SJSA1 (cell line): ENCODE results near the gene KRT80. TPM values are rescaled to one million over a fixed set of nuclear protein-coding genes. Genes with fewer than 3 reads are reported as not detected.
A peak's percentile ranks its signal among the peaks of the same experiment; 100 is the strongest.

Experiments used
- DNase-seq, 2 experiments: peaks; one replicate each; pipeline ENCODE4 v3.0.0-alpha.2; 2015 to 2020; ENCODE audit warnings: low spot score in 2 of 2, low read depth in 1 of 2
- H3K27ac ChIP-seq: fragments of 250-450 bp; sonication (Bioruptor Pico); 2 replicates; pipeline ENCODE4 v1.5.1; 2020; ENCODE audit warnings: mild to moderate bottlenecking, moderate library complexity
- H3K27me3 ChIP-seq: fragments of 250-450 bp; sonication (Bioruptor Pico); replicated peaks from 2 replicates; pipeline ENCODE4 v1.5.1; 2020; ENCODE audit warnings: mild to moderate bottlenecking, moderate library complexity
- H3K36me3 ChIP-seq: fragments of 250-450 bp; sonication (Bioruptor Pico); 2 replicates; pipeline ENCODE4 v1.5.1; 2020; ENCODE audit warnings: mild to moderate bottlenecking
- H3K4me1 ChIP-seq: fragments of 250-450 bp; sonication (Bioruptor Pico); replicated peaks from 2 replicates; pipeline ENCODE4 v1.6.1; 2021; ENCODE audit warnings: mild to moderate bottlenecking
- H3K4me3 ChIP-seq: fragments of 250-450 bp; sonication (Bioruptor Pico); 2 replicates; pipeline ENCODE4 v1.5.1; 2020; ENCODE audit warnings: mild to moderate bottlenecking
- H3K9me3 ChIP-seq: fragments of 250-450 bp; sonication (Bioruptor Pico); replicated peaks from 2 replicates; pipeline ENCODE4 v1.5.1; 2020; ENCODE audit warnings: mild to moderate bottlenecking
- total RNA-seq: library from RNA; depleted of rRNA; stranded (reverse); fragments of >200 nt; shearing (Covaris generic); gene quantifications from 2 replicates; pipeline ENCODE4 v1.2.3, GENCODE V29; 2014

KRT80 gene
- total RNA-seq, 1 experiment from 2014 or later = 4.0 TPM

DNA sequence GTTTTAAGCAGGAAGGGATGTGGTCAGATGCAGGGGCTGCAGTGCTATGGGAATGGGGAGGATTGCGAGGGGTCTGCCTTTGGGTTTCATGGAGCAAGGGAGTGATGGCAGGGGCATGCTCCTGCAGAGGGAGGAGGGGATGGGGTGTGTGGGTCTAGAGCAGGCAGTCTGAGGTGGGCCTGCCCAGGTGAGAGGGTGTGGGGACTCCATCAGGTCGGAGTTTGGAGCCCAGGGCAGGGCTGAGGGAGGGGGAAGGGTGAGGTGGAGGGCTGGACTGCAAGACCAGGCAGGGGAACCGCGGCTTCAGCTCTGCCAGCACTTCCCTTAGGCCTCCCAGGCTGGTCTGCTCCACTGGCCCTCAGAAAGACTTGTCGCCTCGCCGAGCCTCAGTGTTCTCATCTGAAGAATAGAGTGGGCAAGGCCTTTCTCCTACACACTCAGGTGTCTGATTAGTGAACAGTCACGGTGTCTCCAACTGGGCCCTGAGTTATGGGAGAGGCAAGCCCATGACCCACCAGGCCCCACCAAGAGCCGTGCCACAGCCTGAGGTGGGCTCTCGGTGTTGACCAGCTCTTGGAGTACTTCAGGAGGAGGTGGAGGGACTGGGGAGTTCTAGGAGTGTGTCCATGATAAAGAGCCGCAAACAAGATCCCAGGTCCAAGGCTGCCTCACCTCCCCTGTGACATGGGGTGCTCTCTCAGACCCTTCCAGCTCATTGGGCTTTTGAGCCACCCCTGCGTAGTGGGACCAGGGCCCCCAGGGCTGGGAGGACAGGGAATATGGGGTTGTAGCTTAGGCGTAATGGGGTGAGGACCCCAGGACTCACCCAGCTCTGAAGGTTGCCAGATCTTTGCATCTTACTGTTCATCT is 20.1 kb upstream of the KRT80 start:
- Histone ChIP-seq H3K4me1 (peaks cover 56% of the 10 kb centered on the region), H3K4me3 (no peak overlapping the region), H3K9me3 (no peaks in the 10 kb centered on the region), H3K36me3 (no peaks in the 10 kb centered on the region), H3K27ac (no peak overlapping the region), H3K27me3 (no peaks in the 10 kb centered on the region)
- DNase-seq = no peak

DNA sequence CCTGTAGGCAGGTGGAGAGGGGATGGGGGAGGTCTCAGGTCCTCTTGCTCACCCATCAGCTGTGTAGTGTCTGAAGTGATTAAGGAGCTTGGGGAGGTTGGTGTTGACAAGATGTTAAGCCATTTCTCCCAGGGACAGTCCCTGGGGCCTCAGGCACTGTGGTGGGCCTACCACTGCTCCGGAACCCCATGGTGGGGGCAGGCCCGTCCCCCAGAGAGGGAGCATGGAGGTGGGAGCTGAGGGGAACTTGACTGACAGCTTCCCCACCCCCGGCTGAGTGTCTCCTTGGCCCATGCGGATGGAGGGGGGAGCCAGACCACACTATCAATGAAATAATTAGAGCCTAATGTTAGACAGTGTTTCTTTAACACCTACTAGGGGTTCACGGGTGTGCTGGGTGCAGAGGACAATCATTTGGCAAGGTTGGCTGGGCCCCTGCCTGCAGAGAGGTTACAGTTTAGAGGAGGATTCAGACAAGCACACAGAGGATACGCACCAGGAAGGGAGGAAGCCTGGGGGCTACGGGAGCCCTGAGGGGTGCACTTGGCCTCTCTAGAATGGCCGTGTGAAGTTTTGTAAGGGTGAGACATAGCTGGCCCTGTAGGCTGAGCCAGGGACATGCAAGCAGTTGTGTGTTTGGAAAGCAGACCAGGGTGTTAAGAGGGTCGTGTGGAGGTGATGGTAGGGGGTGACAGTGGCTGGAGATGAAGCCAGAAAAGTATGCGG is 19.3 kb upstream of the KRT80 start:
- peaks cover 53% of the 10 kb centered on the region for H3K4me1 ChIP-seq
- H3K4me3 ChIP-seq = no peak overlapping the region
- H3K27ac ChIP-seq = no peak overlapping the region
- DNase-seq = no peak
- no peaks in the 10 kb centered on the region for H3K27me3 ChIP-seq
- H3K9me3 ChIP-seq = no peaks in the 10 kb centered on the region
- no peaks in the 10 kb centered on the region for H3K36me3 ChIP-seq

DNA sequence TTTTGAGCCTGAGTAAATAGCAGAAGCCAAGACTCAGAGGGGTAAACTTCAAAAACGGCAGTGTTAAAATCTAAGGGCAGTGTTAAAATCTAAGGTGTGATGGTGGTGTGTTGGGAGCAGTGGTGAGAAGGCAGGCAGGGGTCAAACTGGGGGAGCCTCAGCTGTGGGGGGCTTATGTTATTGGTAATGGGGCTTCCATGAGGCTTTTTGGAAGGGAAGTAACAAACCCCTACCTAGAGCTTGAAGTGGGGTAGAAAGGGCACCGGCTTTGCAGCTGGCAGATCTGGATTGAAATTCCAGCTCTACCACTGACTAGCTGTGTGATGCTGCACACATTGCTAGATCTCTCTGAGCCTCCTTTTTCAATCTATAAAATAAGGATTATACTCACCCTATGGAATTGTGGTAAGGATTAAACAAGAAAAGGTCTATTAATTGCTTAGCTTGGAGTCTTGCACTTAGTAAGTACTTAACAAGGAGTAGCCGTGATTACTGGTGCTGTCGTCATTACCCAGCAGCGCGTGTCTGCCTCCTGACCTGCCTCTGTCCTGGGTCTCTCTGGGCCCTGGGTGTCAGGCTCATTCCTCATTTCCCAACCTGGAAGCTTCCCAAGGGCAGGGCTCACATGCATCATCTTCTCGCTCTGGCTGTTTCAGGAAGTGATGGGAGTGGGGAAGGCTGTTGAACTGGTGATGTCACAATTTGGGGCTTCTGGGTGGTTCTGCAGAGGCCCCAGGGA is 18.5 kb upstream of the KRT80 start:
- Histone ChIP-seq H3K4me3 (no peak overlapping the region), H3K27ac (no peak overlapping the region), H3K36me3 (no peaks in the 10 kb centered on the region), H3K4me1 (peaks cover 50% of the 10 kb centered on the region), H3K27me3 (no peaks in the 10 kb centered on the region), H3K9me3 (no peaks in the 10 kb centered on the region)
- no peak for DNase-seq

DNA sequence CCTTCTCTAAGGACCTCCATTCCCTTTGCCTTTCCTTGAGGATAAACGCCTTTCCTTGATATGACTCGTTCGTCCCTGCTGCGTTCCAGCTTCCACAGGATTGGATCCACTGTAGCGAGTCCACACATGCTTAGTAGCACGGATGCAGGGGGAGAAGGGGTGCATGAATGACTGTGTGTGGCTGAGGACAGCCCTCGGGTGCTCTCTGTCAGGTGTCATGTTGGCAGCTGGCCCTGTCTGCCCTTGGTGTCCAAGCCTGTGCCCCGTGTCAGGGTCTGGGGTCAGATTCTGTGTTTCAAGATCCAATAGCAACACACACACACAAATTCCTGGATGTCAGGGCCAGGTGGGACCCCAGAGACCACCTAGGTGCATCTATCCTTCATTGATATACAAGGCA is 17.5 kb upstream of the KRT80 start:
- Histone ChIP-seq H3K27me3 (no peaks in the 10 kb centered on the region), H3K36me3 (no peaks in the 10 kb centered on the region), H3K9me3 (no peaks in the 10 kb centered on the region), H3K4me1 (peaks cover 57% of the 10 kb centered on the region), H3K27ac (no peak overlapping the region), H3K4me3 (no peak overlapping the region)
- no peak for DNase-seq

DNA sequence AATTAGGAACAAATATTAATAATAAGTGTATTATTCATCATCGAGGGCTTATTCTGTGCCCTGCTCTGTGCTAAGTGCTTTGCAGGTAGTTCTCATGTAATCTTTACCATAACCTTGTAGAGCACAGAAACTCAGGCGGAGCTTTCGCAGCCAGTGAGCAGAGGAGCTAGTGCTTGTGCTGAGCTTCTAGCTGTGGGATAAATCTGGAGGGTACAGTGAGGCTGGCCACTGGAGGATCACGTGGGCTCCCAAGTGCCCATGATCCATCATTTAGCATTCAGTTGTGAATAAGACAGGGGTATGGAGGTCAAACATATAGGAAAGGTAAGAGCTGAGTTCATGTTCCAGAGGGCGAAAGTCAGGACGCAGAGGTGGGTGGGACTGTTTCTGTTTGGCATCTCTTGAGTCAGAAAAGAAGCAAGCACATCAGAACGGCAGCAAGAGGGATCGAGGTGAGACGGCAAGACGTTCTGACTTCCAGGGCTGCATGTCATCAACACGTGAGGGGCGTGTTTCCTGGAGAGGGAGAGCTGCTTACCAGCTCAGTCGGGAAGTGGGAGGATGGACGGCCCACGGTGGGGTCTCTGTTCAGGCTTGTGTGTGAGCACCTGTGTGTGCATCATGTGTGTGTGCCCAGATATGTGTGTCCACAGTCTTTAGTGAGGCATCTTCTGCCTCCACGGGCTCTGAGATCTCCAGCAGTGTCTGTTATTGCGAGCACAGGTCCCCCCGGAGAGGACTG is 16.8 kb upstream of the KRT80 start:
- Histone ChIP-seq H3K4me1 (peaks cover 59% of the 10 kb centered on the region), H3K9me3 (no peaks in the 10 kb centered on the region), H3K27me3 (no peaks in the 10 kb centered on the region), H3K36me3 (no peaks in the 10 kb centered on the region), H3K27ac (no peak overlapping the region), H3K4me3 (no peak overlapping the region)
- no peak for DNase-seq

DNA sequence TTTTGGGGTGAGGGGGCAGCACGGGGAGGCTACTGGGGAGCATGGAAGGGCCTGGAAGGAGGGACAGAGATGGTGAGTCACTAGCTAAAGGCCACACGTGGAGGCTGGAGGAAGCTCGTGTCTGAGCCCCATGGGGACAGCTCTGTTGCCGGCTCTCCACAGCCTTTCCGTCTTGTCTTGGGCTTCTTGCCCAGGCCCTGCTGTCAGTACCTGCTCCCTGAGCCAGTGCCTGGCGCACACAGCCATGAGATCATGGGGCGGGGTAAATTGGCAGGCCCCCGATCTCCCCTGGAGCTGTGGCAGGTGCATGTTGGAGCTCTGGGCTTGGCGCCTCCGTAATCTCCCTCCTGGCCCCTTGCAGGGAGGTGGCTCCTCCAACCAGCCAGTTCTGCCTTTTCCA is 16.1 kb upstream of the KRT80 start:
- H3K4me1 ChIP-seq = peaks cover 61% of the 10 kb centered on the region
- H3K27ac ChIP-seq = peak overlapping the region; percentile 23; the same call in 1 of the 2 replicates
- no peaks in the 10 kb centered on the region for H3K9me3 ChIP-seq
- DNase-seq = peak in 1 of 2 experiments; percentile 52
- H3K4me3 ChIP-seq = no peak overlapping the region
- no peaks in the 10 kb centered on the region for H3K27me3 ChIP-seq
- no peaks in the 10 kb centered on the region for H3K36me3 ChIP-seq

DNA sequence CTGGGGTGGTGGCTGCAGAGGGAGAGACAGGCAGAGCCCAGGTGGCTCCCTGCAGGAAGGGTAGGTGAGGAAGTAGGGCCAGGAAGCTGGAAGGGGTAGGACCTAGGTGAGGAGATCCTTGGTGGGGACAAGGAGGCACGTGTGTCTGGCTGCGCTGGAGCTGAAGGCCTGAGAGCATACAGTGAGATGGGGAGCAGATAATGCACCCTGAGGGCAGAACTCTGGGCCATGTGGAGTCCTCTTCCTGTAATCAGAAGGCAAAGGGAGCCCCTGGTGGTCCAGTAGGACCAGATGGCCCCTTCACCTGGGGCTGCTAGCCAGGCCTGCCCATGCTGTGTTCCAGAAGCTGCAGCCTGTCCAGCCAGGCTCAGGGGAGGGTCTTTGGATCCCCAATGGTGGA is 15.3 kb upstream of the KRT80 start:
- no peaks in the 10 kb centered on the region for H3K9me3 ChIP-seq
- H3K27me3 ChIP-seq = no peaks in the 10 kb centered on the region
- no peak for DNase-seq
- H3K27ac ChIP-seq = no peak overlapping the region
- no peaks in the 10 kb centered on the region for H3K36me3 ChIP-seq
- H3K4me3 ChIP-seq = no peak overlapping the region
- peaks cover 69% of the 10 kb centered on the region for H3K4me1 ChIP-seq

DNA sequence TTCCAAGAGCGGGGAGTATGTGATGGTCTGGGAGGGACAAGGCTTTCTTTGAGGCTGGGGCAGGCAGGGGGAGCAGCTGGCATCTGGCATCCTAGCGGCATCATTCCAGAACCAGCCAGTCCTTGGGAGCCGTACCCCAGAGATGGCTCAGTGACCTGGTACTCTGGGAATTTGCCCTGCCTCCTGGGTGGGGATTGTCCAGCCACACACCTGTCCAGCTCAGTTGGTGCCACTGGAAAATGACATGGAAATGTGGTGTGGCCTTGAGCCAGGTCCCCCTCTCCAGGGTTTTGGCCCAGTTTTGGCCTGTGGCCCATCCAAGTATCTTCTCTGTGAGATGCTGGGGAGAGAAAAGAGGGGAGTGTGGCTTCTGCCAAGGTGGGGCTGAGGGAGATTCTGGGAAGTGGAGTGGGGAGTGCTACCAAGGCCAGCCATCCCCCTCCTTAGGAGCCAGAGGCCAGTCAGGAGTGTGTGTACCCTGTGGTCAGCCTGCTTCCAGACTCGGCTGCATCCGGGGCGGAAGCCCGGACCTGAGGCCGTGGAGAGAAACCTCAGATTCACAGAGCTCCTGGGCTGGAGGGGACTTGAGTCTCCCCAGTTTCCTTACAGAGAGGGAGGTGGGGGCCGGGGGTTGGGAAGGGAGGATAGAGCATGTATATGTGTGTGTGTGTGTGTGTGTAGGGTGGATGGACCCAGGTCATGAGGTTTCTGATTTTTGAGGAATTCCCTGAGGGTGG is 14.7 kb upstream of the KRT80 start:
- Histone ChIP-seq H3K4me3 (no peak overlapping the region), H3K9me3 (no peaks in the 10 kb centered on the region), H3K36me3 (no peaks in the 10 kb centered on the region), H3K4me1 (peaks cover 75% of the 10 kb centered on the region), H3K27me3 (no peaks in the 10 kb centered on the region), H3K27ac (no peak overlapping the region)
- DNase-seq = no peak

DNA sequence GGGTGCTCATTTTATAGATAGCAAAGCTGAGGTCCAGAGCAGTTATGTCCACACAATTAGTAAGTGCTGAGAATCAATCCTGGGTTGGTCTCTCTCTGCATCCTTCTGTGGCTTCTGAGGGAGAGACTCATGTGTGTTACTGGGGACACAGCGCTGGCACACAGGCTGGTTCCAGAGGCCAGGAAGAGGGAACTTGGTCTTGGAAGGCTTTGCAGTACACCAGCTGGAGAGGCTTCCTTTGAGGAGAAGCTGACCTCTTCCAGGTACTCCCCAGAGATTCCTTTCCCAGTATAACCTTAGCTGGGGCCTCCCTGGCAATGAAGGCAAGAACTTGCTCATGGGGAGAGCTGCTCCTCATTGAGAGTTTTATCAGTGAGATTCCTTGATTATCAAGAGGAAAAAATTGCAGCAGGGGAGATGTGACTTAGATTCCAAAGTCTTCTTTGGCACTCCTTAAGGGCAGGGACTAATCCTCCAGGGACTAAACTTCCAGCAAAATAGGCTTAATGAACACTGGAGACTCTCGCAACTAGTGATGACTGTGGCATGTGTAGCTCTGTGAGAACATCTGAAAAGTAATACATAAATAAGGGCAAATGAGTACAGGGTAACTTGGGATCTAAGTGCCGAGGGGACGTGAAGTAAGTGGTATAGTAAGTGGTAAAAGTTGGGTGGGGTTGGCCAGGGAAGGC is 13.9 kb upstream of the KRT80 start:
- DNase-seq = no peak
- Histone ChIP-seq H3K4me3 (no peak overlapping the region), H3K27me3 (no peaks in the 10 kb centered on the region), H3K4me1 (peaks cover 81% of the 10 kb centered on the region), H3K27ac (no peak overlapping the region), H3K36me3 (no peaks in the 10 kb centered on the region), H3K9me3 (no peaks in the 10 kb centered on the region)

DNA sequence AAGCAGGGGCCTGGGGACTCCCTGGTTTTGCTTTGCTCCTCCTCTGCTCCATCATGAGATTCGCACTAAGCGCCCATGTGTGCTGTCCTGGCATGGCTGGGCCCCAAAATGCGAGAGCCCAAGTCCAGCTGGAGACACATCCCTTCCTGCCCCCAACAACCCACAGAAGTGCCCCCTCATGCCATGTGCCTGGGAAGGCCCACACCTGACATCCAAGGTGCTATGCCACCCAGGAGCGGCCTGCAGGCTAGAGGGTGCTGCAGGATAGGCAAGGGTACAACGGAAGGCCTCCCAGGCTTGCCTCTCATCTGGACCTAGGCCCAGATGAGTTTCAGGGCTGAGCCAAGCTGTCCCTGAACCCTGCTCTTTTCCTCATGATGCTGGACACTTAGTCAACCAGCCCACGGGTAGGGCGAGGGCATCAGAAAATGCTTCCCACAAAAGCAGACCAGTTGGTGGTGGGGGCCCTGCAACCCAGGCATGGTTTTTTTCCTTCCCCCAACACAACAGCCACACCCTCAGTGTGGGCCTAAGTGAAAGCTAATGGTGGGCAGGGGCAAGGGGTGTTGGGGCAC is 13.2 kb upstream of the KRT80 start:
- no peaks in the 10 kb centered on the region for H3K9me3 ChIP-seq
- no peak overlapping the region for H3K4me3 ChIP-seq
- no peaks in the 10 kb centered on the region for H3K27me3 ChIP-seq
- H3K4me1 ChIP-seq = peaks cover 81% of the 10 kb centered on the region
- H3K27ac ChIP-seq = no peak overlapping the region
- H3K36me3 ChIP-seq = no peaks in the 10 kb centered on the region
- no peak for DNase-seq

DNA sequence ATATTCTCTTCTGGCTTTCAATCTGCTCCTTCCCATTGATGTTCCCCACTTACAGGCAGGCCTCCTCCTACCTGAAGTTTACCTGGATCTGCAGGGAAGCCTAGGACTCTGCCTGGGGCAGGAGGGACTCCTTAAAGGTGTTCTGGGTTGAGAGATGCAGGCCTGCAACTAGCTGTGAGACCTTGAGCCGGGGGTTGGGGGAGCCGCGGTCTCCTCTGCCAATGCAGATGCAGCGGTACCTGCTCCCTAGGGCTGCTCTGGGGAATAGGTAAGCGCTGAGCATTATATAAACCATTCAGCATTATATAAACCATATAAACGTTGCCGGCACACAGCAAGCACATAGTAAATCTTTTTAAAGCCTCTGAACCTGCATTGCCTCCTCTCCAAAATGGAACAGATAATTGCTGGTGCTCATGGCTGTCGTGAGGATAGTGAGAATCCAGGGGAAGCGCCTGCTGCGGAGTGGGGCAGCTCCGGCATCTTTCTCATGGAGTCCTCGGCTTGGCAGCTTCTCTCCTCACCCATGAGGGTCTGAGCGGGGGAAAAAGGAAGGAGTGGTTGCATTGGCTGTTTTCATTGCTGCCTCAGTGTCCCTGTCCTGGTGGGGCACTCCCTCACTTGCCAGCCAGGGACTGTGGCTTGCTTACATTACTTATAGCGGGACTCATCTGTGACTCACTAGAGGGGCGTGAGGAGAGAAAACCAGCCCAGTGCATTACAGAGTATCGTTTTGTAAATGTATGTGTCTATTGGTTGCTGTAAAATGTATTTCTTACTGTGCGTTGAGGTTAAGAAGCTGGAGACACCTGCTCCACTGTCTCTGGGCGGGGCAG is 12.5 kb upstream of the KRT80 start:
- H3K36me3 ChIP-seq = no peaks in the 10 kb centered on the region
- no peak overlapping the region for H3K4me3 ChIP-seq
- H3K4me1 ChIP-seq = peaks cover 86% of the 10 kb centered on the region
- H3K9me3 ChIP-seq = no peaks in the 10 kb centered on the region
- no peaks in the 10 kb centered on the region for H3K27me3 ChIP-seq
- no peak for DNase-seq
- peak overlapping the region; percentile 79 for H3K27ac ChIP-seq
